GM15510 (cell line): Measurements from ENCODE around the gene ATXN10.

ENCODE experiments used
- POLR2A ChIP-seq: IDR thresholded peaks from 3 replicates; pipeline ENCODE4 v1.6.1; 2011; ENCODE audit warnings: borderline replicate concordance; ENCODE audit not compliant: insufficient read length; ENCODE audit errors: extremely low read depth

Gene ATXN10

GRCh38 chr22:45776313-45776585, 104.6 kb downstream of the ATXN10 start:
- no peak for TF ChIP-seq POLR2A

- TF ChIP-seq POLR2A, result no peak
Measured at GRCh38 chr22:45777046-45777851, 105.6 kb downstream of the ATXN10 start.

DNA sequence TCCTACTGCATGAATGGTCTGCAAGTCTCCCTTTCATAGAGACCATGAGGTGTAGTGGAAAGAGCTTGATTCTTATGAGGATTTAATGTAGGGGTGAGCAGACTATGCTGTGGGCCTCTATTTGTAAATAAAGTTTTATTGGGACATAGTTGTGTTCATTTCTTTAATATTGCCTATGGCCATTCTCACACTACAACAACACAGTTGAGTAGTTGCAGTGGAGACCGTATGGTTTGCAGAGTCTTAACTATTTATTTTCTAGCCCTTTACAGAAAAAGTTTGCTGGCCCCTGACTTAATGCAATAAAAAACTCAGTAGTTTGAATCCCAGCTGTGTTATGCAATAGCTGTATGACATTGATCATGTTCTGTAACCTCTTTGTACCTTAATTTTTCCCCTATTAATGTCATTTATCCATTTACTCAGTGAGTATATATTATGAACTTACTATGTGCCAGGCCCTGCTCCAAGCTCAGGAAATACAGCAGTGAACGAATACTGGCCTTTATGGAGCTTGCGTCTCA, 106.3 kb downstream of the ATXN10 start:
- no peak for TF ChIP-seq POLR2A

DNA sequence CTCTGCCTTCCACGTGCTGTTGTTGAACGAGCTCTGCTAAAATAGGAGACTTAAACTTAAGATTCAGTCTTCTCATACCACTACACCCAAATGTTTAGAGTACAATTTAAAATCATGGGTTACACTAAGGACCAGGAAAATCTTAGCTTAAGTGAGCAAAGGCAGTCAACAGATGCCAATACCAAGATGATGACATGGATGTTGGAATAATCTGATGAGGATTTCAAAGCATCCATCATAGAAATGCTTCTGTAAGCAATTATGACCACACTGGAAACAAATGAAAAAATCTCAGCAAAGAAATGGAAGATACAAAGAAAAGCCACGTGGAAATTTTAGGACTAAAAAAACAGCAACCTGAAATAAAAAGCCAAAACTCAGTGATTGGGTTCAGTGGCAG, 109.8 kb downstream of the ATXN10 start:
- TF ChIP-seq POLR2A, result no peak

DNA sequence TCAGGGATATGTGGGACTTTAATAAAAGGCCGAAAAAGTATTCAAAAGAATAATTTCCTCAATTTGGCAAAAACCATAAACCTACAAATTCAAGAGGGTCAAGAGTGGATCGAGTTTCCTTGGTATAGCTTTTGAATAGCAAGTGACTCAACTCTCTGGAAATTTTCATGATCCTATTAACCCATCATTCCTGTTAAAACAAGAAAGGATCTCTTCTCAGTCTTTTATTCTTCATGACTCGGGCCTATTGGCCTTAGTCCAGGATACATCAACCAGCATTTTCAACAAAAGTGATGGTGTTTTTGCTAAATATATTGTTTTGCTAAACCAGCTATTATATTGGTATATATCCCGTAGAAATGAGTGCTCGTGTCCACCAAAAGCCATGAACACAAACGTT, 110.3 kb downstream of the ATXN10 start:
- TF ChIP-seq POLR2A, result no peak

- no peak for TF ChIP-seq POLR2A
Measured at GRCh38 chr22:45783021-45783420, 111.4 kb downstream of the ATXN10 start.

- no peak for TF ChIP-seq POLR2A
Measured at GRCh38 chr22:45783690-45784089, 112.1 kb downstream of the ATXN10 start.

DNA sequence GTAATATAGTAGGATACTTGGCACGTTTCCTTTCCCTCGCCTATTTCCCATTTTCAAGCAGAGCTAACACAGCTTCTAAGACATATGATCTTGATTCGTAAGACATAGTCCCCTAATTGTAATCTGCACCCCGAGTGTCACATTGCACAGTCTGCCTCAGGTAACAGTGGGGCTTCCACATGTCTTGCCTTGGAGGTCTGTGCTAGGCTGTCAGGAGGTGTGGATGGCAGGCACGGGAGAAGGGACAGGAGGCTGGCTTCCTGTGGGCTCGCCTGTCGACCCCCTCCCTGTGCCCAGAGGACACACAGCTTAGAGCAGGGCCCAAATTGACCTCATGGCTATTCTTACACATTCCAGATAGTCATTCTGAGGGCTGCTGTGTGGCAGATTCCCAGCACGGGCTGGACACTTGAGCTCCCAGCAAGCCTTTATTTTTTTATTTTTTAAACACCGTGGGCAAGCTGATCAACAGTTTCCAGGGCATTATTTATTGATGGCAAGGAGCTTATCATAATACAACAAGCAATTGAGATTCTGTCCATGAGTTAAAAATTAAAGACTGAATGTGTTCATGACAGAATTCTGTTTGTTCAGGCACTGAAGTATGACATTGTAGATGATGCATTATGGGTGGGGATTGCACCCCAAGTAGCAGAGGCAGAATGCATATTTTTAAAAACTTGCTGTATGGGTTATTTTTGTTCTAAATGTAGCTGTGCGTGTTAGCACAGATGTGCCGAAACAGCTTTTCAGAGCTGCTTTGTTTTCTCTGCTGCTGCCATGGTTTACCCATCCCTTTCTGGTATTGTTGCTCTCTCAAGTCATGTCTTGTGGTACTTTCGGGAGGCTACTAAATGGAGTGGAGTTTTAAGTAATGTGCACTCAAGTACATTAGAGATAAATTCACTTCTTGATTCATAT, 113.0 kb downstream of the ATXN10 start:
- no peak for TF ChIP-seq POLR2A

GRCh38 chr22:45785458-45785857, 113.8 kb downstream of the ATXN10 start:
- peak; percentile 20 for TF ChIP-seq POLR2A

DNA sequence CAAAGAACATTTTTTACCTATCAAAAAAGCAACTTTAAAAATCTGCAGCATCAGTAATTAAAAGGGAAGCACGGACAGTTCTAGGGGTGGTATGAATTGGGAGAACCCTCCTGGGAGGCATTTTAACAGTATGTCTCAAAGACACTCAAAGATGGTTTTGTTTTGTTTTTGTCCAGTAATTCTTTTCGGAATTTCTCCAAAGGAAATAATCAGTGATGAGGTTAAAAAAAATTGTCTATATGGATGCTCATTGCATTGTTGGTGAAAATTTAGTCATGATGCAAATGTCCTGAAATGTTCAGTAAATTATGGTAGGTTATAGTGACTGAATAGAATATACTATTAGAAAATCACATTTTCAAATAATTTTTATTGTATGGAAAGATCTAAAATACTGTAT, 115.1 kb downstream of the ATXN10 start:
- TF ChIP-seq POLR2A, result no peak

- TF ChIP-seq POLR2A, result no peak
Measured at GRCh38 chr22:45787759-45788158, 116.1 kb downstream of the ATXN10 start.

GRCh38 chr22:45788522-45788921, 116.9 kb downstream of the ATXN10 start:
- no peak for TF ChIP-seq POLR2A

- no peak for TF ChIP-seq POLR2A
Measured at GRCh38 chr22:45790401-45790800, 118.8 kb downstream of the ATXN10 start.

GRCh38 chr22:45793161-45793560, 121.5 kb downstream of the ATXN10 start:
- no peak for TF ChIP-seq POLR2A

DNA sequence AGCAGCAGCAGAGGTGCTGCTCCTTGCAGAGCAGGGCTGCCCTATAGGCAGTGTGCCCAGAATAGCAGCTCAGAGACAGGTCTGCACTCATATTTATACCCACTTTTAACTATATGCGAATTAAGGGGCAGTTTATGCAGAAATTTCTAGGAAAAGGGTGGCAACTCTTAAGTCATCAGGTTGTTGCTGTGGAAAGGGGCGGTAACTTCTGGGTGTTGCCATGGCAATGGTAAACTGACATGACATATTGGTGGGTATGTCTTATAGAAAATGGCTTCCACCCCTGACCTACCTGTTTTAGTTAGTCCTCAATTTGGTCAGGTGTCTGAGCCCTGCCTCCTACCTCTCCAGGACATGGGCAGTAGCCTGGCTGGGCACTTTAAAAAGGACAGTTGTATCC, 122.3 kb downstream of the ATXN10 start:
- TF ChIP-seq POLR2A, result no peak
